Loucy (cell line): Measurements from ENCODE around the gene BACH2.

Source experiments
- H2AFZ ChIP-seq: fragments of 200-600 bp; sonication (generic); 2 replicates; pipeline ENCODE4 v1.6.0; 2016; ENCODE audit warnings: antibody characterized with exemption, mild to moderate bottlenecking, low read length, moderate library complexity
- H3F3A ChIP-seq: fragments of 200-600 bp; 2 replicates; pipeline ENCODE4 v1.6.0; 2016; ENCODE audit warnings: antibody characterized with exemption, low read depth, mild to moderate bottlenecking
- H3K27me3 ChIP-seq: fragments of 200-600 bp; sonication (generic); 2 replicates; pipeline ENCODE4 v1.6.1; 2014; ENCODE audit warnings: low read length, mild to moderate bottlenecking; ENCODE audit not compliant: insufficient read depth, poor library complexity, severe bottlenecking
- H3K36me3 ChIP-seq: fragments of 200-600 bp; sonication (generic); 2 replicates; pipeline ENCODE4 v1.6.1; 2016; ENCODE audit warnings: low read length; ENCODE audit not compliant: insufficient read depth
- H3K4me1 ChIP-seq: fragments of 200-600 bp; sonication (generic); 2 replicates; pipeline ENCODE4 v1.5.1; 2014; ENCODE audit warnings: low read length, mild to moderate bottlenecking; ENCODE audit not compliant: insufficient read depth, poor library complexity, severe bottlenecking
- H3K4me2 ChIP-seq: fragments of 200-600 bp; sonication (generic); 2 replicates; pipeline ENCODE4 v1.6.0; 2014; ENCODE audit warnings: antibody characterized with exemption, low read length, low read depth, mild to moderate bottlenecking; ENCODE audit not compliant: poor library complexity, severe bottlenecking
- H3K4me3 ChIP-seq: fragments of 200-600 bp; sonication (generic); 2 replicates; pipeline ENCODE4 v1.5.1; 2014; ENCODE audit warnings: low read length, mild to moderate bottlenecking, mixed read lengths; ENCODE audit not compliant: poor library complexity, severe bottlenecking
- H3K79me2 ChIP-seq: fragments of 200-600 bp; sonication (generic); 2 replicates; pipeline ENCODE4 v1.6.1; 2014; ENCODE audit warnings: low read length; ENCODE audit not compliant: insufficient read depth
- H3K9ac ChIP-seq: fragments of 200-600 bp; sonication (generic); 2 replicates; pipeline ENCODE4 v1.6.0; 2014; ENCODE audit warnings: mild to moderate bottlenecking, low read depth, low read length, moderate library complexity; ENCODE audit not compliant: poor library complexity, severe bottlenecking
- H3K9me2 ChIP-seq: fragments of 200-600 bp; sonication (generic); replicated peaks from 2 replicates; pipeline ENCODE4 v1.6.1; 2016; ENCODE audit warnings: low read depth, low read length, mixed read lengths
- H3K9me3 ChIP-seq: fragments of 200-600 bp; sonication (generic); 2 replicates; pipeline ENCODE4 v1.6.1; 2014; ENCODE audit warnings: mild to moderate bottlenecking, antibody characterized with exemption, low read length, low read depth; ENCODE audit not compliant: insufficient read depth
- H4K20me1 ChIP-seq: fragments of 200-600 bp; sonication (generic); 2 replicates; pipeline ENCODE4 v1.6.0; 2014; ENCODE audit warnings: antibody characterized with exemption, low read length, mild to moderate bottlenecking; ENCODE audit not compliant: insufficient read depth, poor library complexity, severe bottlenecking
- CTCF ChIP-seq: fragments of 200-600 bp; sonication (generic); conservative IDR thresholded peaks from 2 replicates; pipeline ENCODE4 v1.5.1; 2014; ENCODE audit warnings: mild to moderate bottlenecking, antibody characterized with exemption, low read length
- EZH2phosphoT487 ChIP-seq: fragments of 200-600 bp; IDR thresholded peaks from 2 replicates; pipeline ENCODE4 v1.6.1; 2018; ENCODE audit warnings: antibody characterized with exemption, mild to moderate bottlenecking, moderate library complexity, borderline replicate concordance

BACH2 gene

GRCh38 chr6:90237350-90237990 lies 59.2 kb downstream of the BACH2 start:
- peaks cover 62% of the 10 kb centered on the region for H3K4me1 ChIP-seq
- no peak overlapping the region for H3K4me2 ChIP-seq
- no peaks in the 10 kb centered on the region for H4K20me1 ChIP-seq
- peaks cover 6% of the 10 kb centered on the region; the same call in 1 of the 2 replicates for H3K79me2 ChIP-seq
- no peaks in the 10 kb centered on the region for H3K36me3 ChIP-seq
- TF ChIP-seq CTCF (no peak), EZH2phosphoT487 (no peak)
- no peak overlapping the region for H3K9ac ChIP-seq
- no peaks in the 10 kb centered on the region for H3F3A ChIP-seq
- H3K4me3 ChIP-seq = no peak overlapping the region
- no peaks in the 10 kb centered on the region for H3K9me2 ChIP-seq
- no peaks in the 10 kb centered on the region for H3K27me3 ChIP-seq
- H2AFZ ChIP-seq = no peak overlapping the region
- no peaks in the 10 kb centered on the region for H3K9me3 ChIP-seq

- H3K9ac ChIP-seq = no peak overlapping the region
- H4K20me1 ChIP-seq = no peaks in the 10 kb centered on the region
- no peak overlapping the region for H3K4me2 ChIP-seq
- H3K9me3 ChIP-seq = no peaks in the 10 kb centered on the region
- H3K36me3 ChIP-seq = no peaks in the 10 kb centered on the region
- H2AFZ ChIP-seq = no peak overlapping the region
- H3F3A ChIP-seq = no peaks in the 10 kb centered on the region
- H3K4me3 ChIP-seq = no peak overlapping the region
- H3K9me2 ChIP-seq = no peaks in the 10 kb centered on the region
- TF ChIP-seq CTCF = no peak
- no peak for TF ChIP-seq EZH2phosphoT487
- peaks cover 16% of the 10 kb centered on the region for H3K79me2 ChIP-seq
- H3K27me3 ChIP-seq = no peaks in the 10 kb centered on the region
- peaks cover 62% of the 10 kb centered on the region for H3K4me1 ChIP-seq
These were observed 62.6 kb downstream of the BACH2 start for GRCh38 chr6:90233994-90234393.

- TF ChIP-seq EZH2phosphoT487 = no peak
- Histone ChIP-seq H3F3A (no peaks in the 10 kb centered on the region), H4K20me1 (no peaks in the 10 kb centered on the region)
These were observed 63.4 kb downstream of the BACH2 start for GRCh38 chr6:90233213-90233612.

GRCh38 chr6:90231798-90232197 lies 64.8 kb downstream of the BACH2 start:
- Histone ChIP-seq H3K9me3 (no peaks in the 10 kb centered on the region), H3K27me3 (no peaks in the 10 kb centered on the region)
- TF ChIP-seq CTCF (no peak), EZH2phosphoT487 (no peak)

More at GRCh38 chr6:90233213-90233612, 63.4 kb downstream of the BACH2 start:
- H3K36me3 ChIP-seq = no peaks in the 10 kb centered on the region
- peaks cover 16% of the 10 kb centered on the region for H3K79me2 ChIP-seq
- H3K9ac ChIP-seq = no peak overlapping the region
- peaks cover 55% of the 10 kb centered on the region for H3K4me1 ChIP-seq
- H3K27me3 ChIP-seq = no peaks in the 10 kb centered on the region
- H3K9me3 ChIP-seq = no peaks in the 10 kb centered on the region
- H3K4me3 ChIP-seq = no peak overlapping the region
- H3K4me2 ChIP-seq = no peak overlapping the region
- H2AFZ ChIP-seq = no peak overlapping the region
- H3K9me2 ChIP-seq = no peaks in the 10 kb centered on the region

More at GRCh38 chr6:90231798-90232197, 64.8 kb downstream of the BACH2 start:
- Histone ChIP-seq H3F3A (no peaks in the 10 kb centered on the region), H3K9ac (no peak overlapping the region), H3K9me2 (no peaks in the 10 kb centered on the region), H3K4me2 (no peak overlapping the region), H4K20me1 (no peaks in the 10 kb centered on the region), H3K36me3 (no peaks in the 10 kb centered on the region), H3K79me2 (peaks cover 16% of the 10 kb centered on the region), H2AFZ (no peak overlapping the region), H3K4me1 (peaks cover 50% of the 10 kb centered on the region), H3K4me3 (no peak overlapping the region)
